HepG2 (cell line): ENCODE data around the gene GSK3A. TPM values are rescaled to one million over a fixed set of nuclear protein-coding genes. Genes with fewer than 3 reads are reported as not detected.

Experiments
- CREB3 ChIP-seq: sonication (generic); formaldehyde crosslinking; IDR thresholded peaks from 2 replicates; pipeline ENCODE4 v1.5.0; 2020; ENCODE audit warnings: missing genetic modification reagents
- MIER3 ChIP-seq: IDR thresholded peaks from 2 replicates; pipeline ENCODE4 v1.6.1; 2016; ENCODE audit warnings: missing compliant biosample characterization, borderline replicate concordance
- PAXIP1 ChIP-seq: sonication (generic); formaldehyde crosslinking; conservative IDR thresholded peaks from 2 replicates; pipeline ENCODE4 v1.4.0; 2020; ENCODE audit warnings: mild to moderate bottlenecking, missing genetic modification reagents, moderate library complexity
- POLR2AphosphoS5 ChIP-seq: IDR thresholded peaks from 2 replicates; pipeline ENCODE4 v1.6.1; 2012; ENCODE audit warnings: low read depth, low read length
- SIN3A ChIP-seq: IDR thresholded peaks from 2 replicates; pipeline ENCODE4 v1.6.1; 2011; ENCODE audit warnings: low read depth, mild to moderate bottlenecking, control low read depth, low read length, borderline replicate concordance
- SOX13 ChIP-seq, 3 experiments: fragments of 450-650 bp in 1 of 3; sonication (generic) in 1 of 3; formaldehyde crosslinking in 1 of 3; IDR thresholded peaks in 2 of 3; conservative IDR thresholded peaks in 1 of 3; 2 replicates each; pipeline versions ENCODE4 v1.5.0 to v1.6.1; 2016 to 2020; ENCODE audit warnings: antibody characterized with exemption in 1 of 3, mild to moderate bottlenecking in 1 of 3, missing compliant biosample characterization in 1 of 3, missing genetic modification reagents in 1 of 3, moderate library complexity in 1 of 3
- SP5 ChIP-seq: IDR thresholded peaks from 2 replicates; pipeline ENCODE4 v1.6.1; 2016; ENCODE audit warnings: low read depth, borderline replicate concordance
- TAF1 ChIP-seq: sonication (generic); formaldehyde crosslinking; IDR thresholded peaks from 2 replicates; pipeline ENCODE4 v1.4.0; 2020; ENCODE audit warnings: missing genetic modification reagents
- ZBTB39 ChIP-seq: sonication (generic); formaldehyde crosslinking; IDR thresholded peaks from 2 replicates; pipeline ENCODE4 v1.5.0; 2020; ENCODE audit warnings: missing genetic modification reagents
- ZBTB4 ChIP-seq: sonication (generic); formaldehyde crosslinking; IDR thresholded peaks from 2 replicates; pipeline ENCODE4 v1.4.0; 2020; ENCODE audit warnings: missing genetic modification reagents, mild to moderate bottlenecking, borderline replicate concordance
- ZNF609 ChIP-seq: sonication (generic); formaldehyde crosslinking; IDR thresholded peaks from 2 replicates; pipeline ENCODE4 v1.4.0; 2020; ENCODE audit warnings: mild to moderate bottlenecking, missing genetic modification reagents, borderline replicate concordance
- polyA plus RNA-seq, 8 experiments: library from polyadenylated mRNA; depleted of rRNA in 3 of 8; stranded (reverse) in 7 of 8; unstranded in 1 of 8; fragments of >200 nt; fragmentation: Illumina TruSeq in 4 of 8; extraction: Trizol in 4 of 8; gene quantifications; 2 replicates each; pipeline versions ENCODE4 v1.2.1 to v1.2.3, GENCODE V29; 2011 to 2016; ENCODE audit warnings: low read depth in 4 of 8, missing spikeins in 1 of 8, mixed read lengths in 1 of 8; ENCODE audit not compliant: insufficient read depth in 1 of 8
- total RNA-seq, 5 experiments: library from RNA; depleted of rRNA; stranded (reverse); fragments of >200 nt; fragmentation: Illumina TruSeq; extraction: Trizol; gene quantifications; 2 replicates each; pipeline ENCODE4 v1.2.3, GENCODE V29; 2016; ENCODE audit warnings: low read depth in 1 of 5

GSK3A gene
- total and polyA plus RNA-seq, 2 of the 13 experiments (the other 11 are each of a cell fraction or from before 2014, with no cell fraction given): 16.9 to 52.5 TPM

- TF ChIP-seq ZBTB4 (CRISPR knock-in tag): no peak
- peak; percentile 81 for TF ChIP-seq PAXIP1 (CRISPR knock-in tag)
- 0 out of 2 replicates have a peak, but pooled peaks have one; percentile 29 for TF ChIP-seq POLR2AphosphoS5
- TF ChIP-seq SOX13 (IDR thresholded peaks at IDR 0.05): no peak
- TF ChIP-seq SOX13 (CRISPR knock-in tag; conservative IDR thresholded peaks at IDR 0.05 in 1 of 2, IDR thresholded peaks at IDR 0.05 in 1 of 2): no peak
- TF ChIP-seq SIN3A: no peak
- TF ChIP-seq MIER3: no peak
- TF ChIP-seq ZBTB39 (CRISPR knock-in tag): no peak
- no peak for TF ChIP-seq ZNF609 (CRISPR knock-in tag)
- TF ChIP-seq TAF1 (CRISPR knock-in tag): 0 out of 2 replicates have a peak, but pooled peaks have one; percentile 29
- TF ChIP-seq SP5 (CRISPR knock-in tag): peak; percentile 49
- no peak for TF ChIP-seq CREB3 (CRISPR knock-in tag)
Measured at GRCh38 chr19:42253245-42254088, 11.1 kb upstream of the GSK3A start (continued).
